AG09309 (cell line): Measurements from ENCODE around the gene LDB3.

Source experiments
- DNase-seq: peaks from one replicate; pipeline ENCODE4 v3.0.0-alpha.2; 2010; ENCODE audit warnings: low read depth
- H3K4me3 ChIP-seq: 2 replicates; pipeline ENCODE4 v1.5.1; 2011; ENCODE audit warnings: mild to moderate bottlenecking, low read depth, low read length, moderate library complexity; ENCODE audit not compliant: control insufficient read depth
- CTCF ChIP-seq: IDR thresholded peaks from 2 replicates; pipeline ENCODE4 v1.5.1; 2011; ENCODE audit warnings: mild to moderate bottlenecking, low read depth, low read length, inconsistent platforms; ENCODE audit not compliant: insufficient read depth, control insufficient read depth; ENCODE audit errors: missing control alignments

LDB3 gene

GRCh38 chr10:86689146-86689545 is 20.8 kb downstream of the LDB3 start:
- no peak overlapping the region for H3K4me3 ChIP-seq
- TF ChIP-seq CTCF = no peak
- DNase-seq = no peak

- TF ChIP-seq CTCF = no peak
- DNase-seq = no peak
- H3K4me3 ChIP-seq = no peak overlapping the region
These were observed 21.9 kb downstream of the LDB3 start for GRCh38 chr10:86690231-86690630.

- no peak for DNase-seq
- no peak overlapping the region for H3K4me3 ChIP-seq
- no peak for TF ChIP-seq CTCF
These were observed 22.4 kb downstream of the LDB3 start for GRCh38 chr10:86690657-86691084.

GRCh38 chr10:86691333-86692022 is 23.2 kb downstream of the LDB3 start:
- no peak overlapping the region for H3K4me3 ChIP-seq
- no peak for DNase-seq
- TF ChIP-seq CTCF = no peak

GRCh38 chr10:86692023-86692514 is 23.8 kb downstream of the LDB3 start:
- no peak for TF ChIP-seq CTCF
- DNase-seq = no peak
- no peak overlapping the region for H3K4me3 ChIP-seq

GRCh38 chr10:86692664-86693063 is 24.4 kb downstream of the LDB3 start:
- no peak overlapping the region for H3K4me3 ChIP-seq
- no peak for TF ChIP-seq CTCF
- DNase-seq = no peak
